ENCODE data around the gene NPSR1.
"Not testable (repeated sequence)": the region's sequence is repeated elsewhere in the genome, so short reads cannot be mapped to it uniquely, and the experiment has no call there.

NPSR1 gene

GRCh38 chr7:34776748-34777358 lies 118.8 kb downstream of the NPSR1 start:
- TF ChIP-seq CTCF (IDR thresholded peaks at IDR 0.05; ENCODE audit: low read depth, low read length, missing control alignments), result no peak

GRCh38 chr7:34780546-34780945 lies 122.5 kb downstream of the NPSR1 start:
- H3K4me3 ChIP-seq (replicated peaks; ENCODE audit: low read depth, low read length), result no peak overlapping the region
- no peak for TF ChIP-seq CTCF (IDR thresholded peaks at IDR 0.05; ENCODE audit: low read depth, low read length, missing control alignments)
- DNase-seq (ENCODE audit: extremely low read depth, low read depth), result no peak

More at GRCh38 chr7:34776748-34777358, 118.8 kb downstream of the NPSR1 start:
- DNase-seq (ENCODE audit: extremely low read depth, low read depth), result no peak
- H3K4me3 ChIP-seq (replicated peaks; ENCODE audit: low read depth, low read length), result no peak overlapping the region

GRCh38 chr7:34787586-34787985 lies 129.6 kb downstream of the NPSR1 start:
- no peak for DNase-seq (ENCODE audit: extremely low read depth, low read depth)
- no peak for TF ChIP-seq CTCF (IDR thresholded peaks at IDR 0.05; ENCODE audit: low read depth, low read length, missing control alignments)
- no peak overlapping the region for H3K4me3 ChIP-seq (replicated peaks; ENCODE audit: low read depth, low read length)

- no peak for DNase-seq (ENCODE audit: extremely low read depth, low read depth)
- H3K4me3 ChIP-seq (replicated peaks; ENCODE audit: low read depth, low read length), result no peak overlapping the region
- TF ChIP-seq CTCF (IDR thresholded peaks at IDR 0.05; ENCODE audit: low read depth, low read length, missing control alignments), result no peak
Measured at GRCh38 chr7:34806831-34807230, 148.8 kb downstream of the NPSR1 start.

- no peak for TF ChIP-seq CTCF (IDR thresholded peaks at IDR 0.05; ENCODE audit: low read depth, low read length, missing control alignments)
- no peak overlapping the region for H3K4me3 ChIP-seq (replicated peaks; ENCODE audit: low read depth, low read length)
- no peak for DNase-seq (ENCODE audit: extremely low read depth, low read depth)
Measured at GRCh38 chr7:34807548-34808340, 149.7 kb downstream of the NPSR1 start.

- not testable (repeated sequence) for DNase-seq (ENCODE audit: extremely low read depth, low read depth)
Measured at GRCh38 chr7:34814203-34814842, 156.3 kb downstream of the NPSR1 start.

GRCh38 chr7:34821932-34822558 lies 164.0 kb downstream of the NPSR1 start:
- DNase-seq (ENCODE audit: extremely low read depth, low read depth), result no peak
- no peak for TF ChIP-seq CTCF (IDR thresholded peaks at IDR 0.05; ENCODE audit: low read depth, low read length, missing control alignments)
- H3K4me3 ChIP-seq (replicated peaks; ENCODE audit: low read depth, low read length), result no peak overlapping the region

More at GRCh38 chr7:34814203-34814842, 156.3 kb downstream of the NPSR1 start:
- not testable (repeated sequence) for H3K4me3 ChIP-seq (replicated peaks; ENCODE audit: low read depth, low read length)

All from HFF-Myc (cell line).